ENCODE measurements around the gene IQCK.

The IQCK gene

DNA sequence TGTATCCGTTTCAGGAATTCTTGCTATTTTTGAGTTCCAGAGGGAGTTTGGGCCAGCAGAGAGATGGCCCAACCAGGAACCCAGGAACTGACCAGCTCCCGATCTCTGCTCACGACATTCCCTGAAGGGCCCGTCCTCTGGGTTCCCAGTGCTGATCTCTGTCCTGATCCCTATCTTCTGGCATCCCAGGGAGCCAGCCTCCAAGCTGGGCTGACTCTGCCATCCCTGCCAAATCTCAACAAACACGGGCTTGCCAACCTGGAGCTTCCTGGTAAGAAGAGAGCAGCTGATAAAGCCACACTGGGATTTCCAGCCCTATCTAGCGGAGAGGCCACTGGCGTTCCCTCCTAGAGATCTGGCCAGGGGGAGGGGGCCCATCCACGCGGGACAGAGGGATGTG lies 150.3 kb downstream of the IQCK start:
- no peak for DNase-seq

GRCh38 chr16:19871721-19872120 lies 153.7 kb downstream of the IQCK start:
- DNase-seq: no peak

DNA sequence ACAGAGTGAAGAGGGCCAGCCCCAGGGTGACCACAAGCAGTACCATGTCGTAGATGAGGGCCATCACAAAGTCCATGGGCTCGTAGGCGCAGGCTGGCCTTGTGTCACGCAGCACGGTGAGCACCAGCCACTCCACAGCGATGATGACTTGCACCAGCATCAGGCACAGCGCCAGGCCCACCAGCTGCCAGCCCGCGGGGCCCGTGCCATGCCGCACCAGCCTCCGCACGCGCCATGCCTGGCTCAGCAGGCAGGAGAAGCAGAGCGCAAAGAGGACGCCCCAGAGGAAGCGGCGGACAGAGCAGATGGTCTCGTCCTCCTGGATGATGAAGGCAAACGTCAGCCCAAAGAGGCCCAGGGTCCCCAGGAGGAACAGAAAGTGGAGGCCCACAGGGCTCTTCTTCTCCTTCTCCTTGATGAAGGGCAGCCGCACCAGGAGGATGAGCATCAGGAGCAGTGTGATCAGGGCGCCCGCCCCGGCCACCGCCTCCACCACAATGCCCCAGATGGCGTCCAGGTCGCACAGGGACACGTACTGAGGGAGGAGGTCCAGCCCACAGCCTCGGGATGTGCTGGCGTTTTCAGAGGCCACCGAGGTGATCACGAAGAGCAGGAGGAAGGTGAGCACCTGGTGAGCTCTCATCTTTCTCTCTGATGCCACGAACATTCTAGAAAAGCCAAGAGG lies 154.2 kb downstream of the IQCK start:
- no peak for DNase-seq

DNA sequence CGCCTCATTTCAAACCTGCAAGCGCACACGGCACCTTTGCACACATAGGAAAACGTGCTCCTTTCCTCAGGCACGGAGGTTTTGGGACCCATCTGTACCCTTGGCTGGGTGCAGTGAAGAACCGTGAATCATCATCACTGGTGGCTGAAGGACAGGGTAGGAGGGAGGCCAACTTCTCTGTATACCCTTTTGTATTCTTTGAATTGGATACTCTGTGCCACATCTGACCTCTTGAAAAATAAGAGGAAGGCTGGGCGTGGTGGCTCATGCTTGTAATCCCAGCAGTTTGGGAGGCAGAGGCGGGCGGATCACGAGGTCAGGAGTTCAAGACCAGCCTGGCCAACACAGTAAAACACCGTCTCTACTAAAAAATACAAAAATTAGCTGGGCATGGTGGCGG lies 154.9 kb downstream of the IQCK start:
- no peak for DNase-seq

- no peak for DNase-seq
Observed at GRCh38 chr16:19874026-19874425, 156.0 kb downstream of the IQCK start.

- DNase-seq: no peak
Observed at GRCh38 chr16:19874851-19875546, 156.9 kb downstream of the IQCK start.

DNA sequence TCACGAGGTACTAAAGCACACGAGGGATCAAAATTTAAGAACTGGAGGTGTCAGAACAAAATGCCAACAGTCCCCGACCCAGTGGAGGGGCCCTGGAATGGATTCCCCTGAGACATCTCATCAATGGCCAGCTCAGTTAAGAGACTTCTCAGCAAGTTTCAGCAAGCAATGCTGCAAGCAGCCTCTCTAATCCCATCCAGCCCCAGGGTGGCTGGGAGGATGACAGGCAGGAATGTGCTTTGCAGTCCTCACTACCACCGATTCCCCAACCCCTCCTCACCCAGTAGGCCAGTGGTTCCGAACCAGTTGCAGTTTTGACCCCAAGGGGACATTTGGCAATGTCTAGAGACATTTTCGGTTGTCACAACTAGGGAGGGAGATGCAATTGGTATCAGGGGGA lies 157.8 kb downstream of the IQCK start:
- no peak for DNase-seq

DNA sequence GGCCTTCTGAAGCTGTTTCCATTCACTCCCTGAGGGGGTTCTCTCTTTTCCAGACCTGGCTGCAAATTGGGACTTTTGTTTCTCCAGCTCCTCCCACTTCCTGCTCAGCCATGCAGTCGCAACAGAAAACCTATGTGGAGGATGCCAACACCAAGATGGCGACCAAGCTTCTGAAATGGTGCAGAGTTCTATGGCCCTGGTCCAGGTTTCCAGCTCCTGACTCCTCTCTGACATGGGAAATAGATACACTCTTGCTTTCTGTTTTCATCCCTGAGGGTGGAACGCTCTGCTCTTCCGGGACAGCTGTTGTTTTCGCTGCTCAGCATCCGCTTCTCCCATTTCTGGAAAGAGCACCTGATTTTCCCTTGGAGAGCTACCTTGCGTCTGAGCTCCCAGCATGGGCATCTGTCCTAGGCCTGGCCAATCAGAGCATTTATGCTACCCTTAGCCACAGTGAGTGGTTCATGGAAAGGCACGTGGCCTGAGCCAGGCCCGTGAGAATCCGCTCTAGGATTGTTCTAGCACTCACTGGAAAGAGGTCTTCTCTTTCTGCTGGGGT lies 158.5 kb downstream of the IQCK start:
- DNase-seq: no peak

DNA sequence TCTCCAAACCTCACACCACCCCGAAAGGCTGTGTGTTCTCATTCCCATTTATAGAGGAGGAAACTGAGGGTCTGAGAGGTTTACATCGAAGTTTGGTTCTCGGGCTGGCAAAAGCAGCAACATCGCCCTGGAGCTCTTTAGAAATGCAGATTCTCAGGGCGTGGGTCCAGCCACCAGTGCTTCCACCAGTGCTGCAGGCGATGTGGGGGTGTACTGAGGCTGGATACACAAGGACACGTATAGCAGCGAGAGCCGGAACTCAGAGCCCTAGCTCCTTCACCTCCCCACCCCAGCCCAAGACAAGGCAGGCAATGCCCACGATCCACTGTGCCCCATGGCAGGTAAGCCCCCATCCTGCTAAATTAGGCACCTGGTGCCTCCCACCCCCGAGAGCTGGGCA lies 160.7 kb downstream of the IQCK start:
- no peak for DNase-seq

DNA sequence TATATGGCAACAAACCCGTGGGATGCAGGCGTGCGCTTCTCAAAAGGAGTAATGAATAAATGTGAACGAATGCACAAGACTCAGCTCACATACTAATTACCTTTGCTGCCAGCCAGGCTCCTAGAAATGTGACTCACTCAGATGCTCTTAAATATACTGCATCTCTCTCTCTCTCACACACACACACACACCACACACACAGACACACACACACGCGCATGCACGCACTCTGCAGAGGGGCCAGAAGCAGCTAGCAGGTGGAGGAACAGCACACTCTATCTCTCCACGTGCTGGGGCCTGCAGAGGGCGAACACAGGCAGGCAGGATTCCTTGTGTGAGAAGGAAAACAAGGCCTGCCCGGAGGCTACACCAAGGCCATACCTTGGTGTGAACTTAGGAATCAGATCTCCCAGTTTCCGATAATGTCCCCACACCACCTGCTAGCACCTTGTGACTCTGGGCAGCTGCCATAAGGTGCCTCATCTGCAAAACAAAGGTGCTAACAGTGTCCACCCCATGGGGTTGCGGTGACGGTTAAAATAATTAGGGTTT lies 161.2 kb downstream of the IQCK start:
- DNase-seq: peak; percentile 39

- no peak for DNase-seq
Observed at GRCh38 chr16:19881028-19881427, 163.0 kb downstream of the IQCK start.

GRCh38 chr16:19881783-19882182 lies 163.7 kb downstream of the IQCK start:
- no peak for DNase-seq

GRCh38 chr16:19882186-19882585 lies 164.1 kb downstream of the IQCK start:
- no peak for DNase-seq

DNA sequence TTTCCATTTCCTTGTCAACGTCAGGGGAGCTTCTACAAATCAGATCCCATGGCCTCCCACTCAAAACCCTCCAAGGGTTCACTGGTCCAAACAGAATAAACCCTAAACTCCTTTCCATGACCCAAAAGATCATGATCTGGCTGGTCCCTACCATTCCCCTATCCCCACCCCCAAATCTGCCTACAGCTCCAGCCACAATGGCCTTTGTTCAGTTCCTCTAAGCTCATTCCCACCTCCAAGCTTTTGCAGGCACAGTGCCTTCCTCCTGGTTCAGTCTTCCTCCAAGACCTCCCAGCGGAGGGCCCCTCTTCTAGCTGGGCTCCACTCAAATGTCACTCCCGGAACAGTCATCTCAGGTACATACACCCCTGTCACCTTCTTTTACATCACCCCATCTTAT lies 164.6 kb downstream of the IQCK start:
- DNase-seq: no peak

GRCh38 chr16:19883296-19883965 lies 165.4 kb downstream of the IQCK start:
- peak; percentile 10 for DNase-seq

DNA sequence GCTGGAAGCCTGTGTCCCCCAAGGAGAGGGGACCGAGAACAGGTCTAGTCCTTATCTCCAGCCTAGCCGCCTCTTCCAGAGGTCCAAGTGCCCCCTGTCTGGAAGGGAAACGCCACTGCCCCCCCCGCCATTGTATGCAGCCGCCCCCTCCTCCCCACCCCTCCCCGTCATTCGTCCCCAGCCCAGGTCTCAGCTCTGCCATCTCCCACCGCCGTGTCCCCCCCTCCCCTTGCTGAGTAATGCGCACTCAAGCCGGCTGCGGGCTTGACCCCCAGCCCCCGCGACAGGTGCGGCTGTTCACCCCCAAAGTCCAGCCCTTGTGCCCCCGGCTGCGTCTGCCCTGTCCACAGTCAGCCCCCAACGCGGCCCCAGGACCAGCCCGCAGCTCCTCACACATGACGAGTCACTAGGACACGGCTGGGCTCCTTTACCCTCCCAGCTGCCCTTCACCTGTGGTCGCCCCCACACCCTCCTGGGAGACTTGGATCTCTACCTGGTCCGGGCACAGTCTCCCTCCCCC lies 166.0 kb downstream of the IQCK start:
- DNase-seq: no peak

- no peak for DNase-seq
Observed at GRCh38 chr16:19884611-19885450, 166.8 kb downstream of the IQCK start, which contains the start of gene GPRC5B. GPRC5B (minus strand) TSS chr16:19884848; CDS start chr16:19872845, 12,003 bp downstream.

- no peak for DNase-seq
Observed at GRCh38 chr16:19885451-19886072, 167.5 kb downstream of the IQCK start.

DNA sequence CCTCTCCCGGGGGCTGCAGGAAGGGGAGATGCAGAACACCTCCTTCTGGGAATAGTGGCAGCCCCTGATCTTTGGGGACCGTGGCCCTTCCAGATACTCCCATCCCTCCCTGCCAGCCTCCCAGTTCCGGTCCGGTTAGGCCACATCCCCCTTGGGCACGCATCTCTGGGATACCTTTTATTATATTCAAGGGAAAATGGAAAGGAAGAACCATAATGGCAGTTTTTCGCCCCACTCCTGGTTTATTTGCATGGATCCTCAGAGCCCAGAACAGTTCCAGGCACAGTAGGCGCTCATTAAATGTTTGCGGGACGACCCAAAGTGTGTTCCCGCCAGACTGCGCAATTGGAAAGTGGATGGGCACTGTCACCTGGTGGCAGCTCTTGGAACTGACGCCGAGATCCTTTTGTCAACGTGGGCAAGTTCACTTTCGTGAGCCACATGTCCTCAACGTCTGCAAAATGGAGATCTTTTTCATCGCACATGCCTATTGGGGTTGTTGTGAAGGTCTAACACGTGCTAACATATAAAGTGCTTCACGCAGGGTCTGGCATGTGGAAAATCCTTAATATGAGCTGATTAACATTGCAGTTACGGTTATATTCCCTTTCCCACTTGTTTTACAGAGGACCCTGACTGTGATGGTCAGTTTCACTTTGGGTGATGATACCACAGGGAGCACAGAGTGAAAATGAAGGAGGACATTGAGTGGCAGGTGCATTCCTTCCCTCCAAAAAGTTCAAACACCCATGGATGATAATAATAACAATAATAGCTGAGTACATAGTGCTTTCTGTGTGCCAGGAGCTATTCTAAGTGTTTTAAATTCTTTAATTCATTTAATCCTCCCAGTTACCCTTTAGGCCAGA lies 168.2 kb downstream of the IQCK start:
- peak; percentile 66 for DNase-seq

- DNase-seq: no peak
Observed at GRCh38 chr16:19888834-19889233, 170.8 kb downstream of the IQCK start.

DNA sequence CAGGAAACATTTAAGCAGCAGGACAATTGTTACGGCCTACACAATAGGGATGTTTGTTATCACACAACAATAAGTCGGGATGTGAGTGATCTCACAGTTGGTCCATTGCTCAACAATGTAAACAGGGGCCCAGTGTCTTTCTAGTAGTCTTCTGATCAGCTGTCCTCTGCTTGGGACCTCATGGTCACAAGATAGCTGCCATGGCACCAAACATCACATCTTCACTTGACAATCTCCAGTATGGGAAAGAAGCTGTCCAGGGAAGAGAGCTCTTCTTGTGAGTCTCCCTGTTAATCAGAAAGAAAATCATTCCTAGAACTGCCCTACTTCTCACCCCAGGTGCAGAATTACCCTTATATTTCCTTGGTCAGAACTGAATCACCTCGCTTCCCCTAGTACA lies 172.8 kb downstream of the IQCK start:
- no peak for DNase-seq

All from DMS 273 treated with DMSO at 0.1 percent for 48 hours (cell line).